Hepatocyte (in vitro differentiated cells): Measurements from ENCODE around the gene COPZ2.

ENCODE experiments used
- CTCF ChIP-seq: fragments of 200-600 bp; sonication (generic); IDR thresholded peaks from 2 replicates; pipeline ENCODE4 v1.5.1; 2016; ENCODE audit warnings: antibody characterized with exemption, mild to moderate bottlenecking; ENCODE audit not compliant: poor library complexity
- EZH2 ChIP-seq: fragments of 200-600 bp; sonication (generic); IDR thresholded peaks from 2 replicates; pipeline ENCODE4 v1.6.1; 2016; ENCODE audit warnings: antibody characterized with exemption, mild to moderate bottlenecking, borderline replicate concordance
- EZH2phosphoT487 ChIP-seq: fragments of 200-600 bp; sonication (generic); IDR thresholded peaks from one replicate; pipeline ENCODE4 v1.6.1; 2018; ENCODE audit warnings: antibody characterized with exemption, mild to moderate bottlenecking, low read depth, moderate library complexity; ENCODE audit not compliant: unreplicated experiment, severe bottlenecking

DNA sequence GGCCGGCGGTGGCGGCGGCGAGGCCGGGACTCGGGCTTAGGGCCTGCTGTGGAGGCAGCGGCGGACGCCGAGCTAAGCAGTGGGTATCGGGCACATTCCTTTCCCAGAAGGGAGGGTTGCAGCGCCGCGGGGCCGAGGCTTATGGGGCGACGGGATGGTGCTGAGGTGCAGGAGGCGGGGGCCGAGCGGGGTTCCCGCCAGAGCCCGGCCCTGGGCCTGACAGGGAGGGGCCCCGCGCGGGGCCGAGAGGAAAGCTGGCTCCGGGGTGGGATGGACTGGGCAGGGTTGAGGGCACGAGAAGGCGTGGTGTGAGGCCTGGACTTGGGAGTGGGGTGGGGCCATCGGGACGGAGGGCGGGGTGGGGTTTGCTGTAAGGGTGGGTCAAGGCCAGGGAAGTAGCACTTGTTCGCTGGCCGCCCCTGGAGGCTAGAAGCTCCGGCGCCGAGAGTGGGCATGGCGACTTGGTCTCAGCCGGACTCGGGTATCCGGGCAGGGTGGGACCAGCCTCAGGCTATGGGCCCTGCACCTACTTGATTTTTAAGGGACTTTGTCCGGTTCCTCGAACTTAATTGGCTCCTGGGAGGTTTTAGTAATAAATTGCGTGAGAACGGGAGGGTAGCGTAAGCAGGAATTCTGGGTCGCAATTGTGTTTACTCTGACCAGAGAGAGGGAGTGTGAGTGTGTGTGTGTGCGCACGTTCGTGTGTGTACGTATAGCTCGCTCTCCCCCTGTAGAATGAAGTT, 11.0 kb upstream of the COPZ2 start:
- no peak for TF ChIP-seq CTCF
- no peak for TF ChIP-seq EZH2
- no peak for TF ChIP-seq EZH2phosphoT487
